Colonic mucosa (tissue), 4 donors: ENCODE data around the gene PACC1. TPM values are rescaled to one million over a fixed set of nuclear protein-coding genes. Genes with fewer than 3 reads are reported as not detected.

Experiments
- DNase-seq: peaks from one replicate; pipeline ENCODE4 v3.0.0-alpha.2; 2020
- H3K27ac ChIP-seq: fragments of 200-600 bp; one replicate; pipeline ENCODE4 v1.8.0; 2021
- H3K27me3 ChIP-seq: fragments of 200-600 bp; one replicate; pipeline ENCODE4 v1.8.0; 2021
- H3K36me3 ChIP-seq: fragments of 200-600 bp; one replicate; pipeline ENCODE4 v1.8.0; 2021
- H3K4me1 ChIP-seq: fragments of 200-600 bp; one replicate; pipeline ENCODE4 v1.8.0; 2021; ENCODE audit warnings: mild to moderate bottlenecking
- H3K4me3 ChIP-seq: fragments of 200-600 bp; one replicate; pipeline ENCODE4 v1.8.0; 2021
- H3K9ac ChIP-seq, 2 donors: one replicate each; pipeline ENCODE4 v1.7.0; 2013; ENCODE audit warnings: control low read depth in 2 of 2, low read depth in 2 of 2, low read length in 2 of 2
- H3K9me3 ChIP-seq: fragments of 200-600 bp; one replicate; pipeline ENCODE4 v1.8.0; 2021
- CTCF ChIP-seq: fragments of 200-600 bp; IDR thresholded peaks from one replicate; pipeline ENCODE4 v1.8.0; 2022; ENCODE audit warnings: antibody characterized with exemption, mild to moderate bottlenecking
- intact Hi-C: fragments of 100-400 bp; cut with DNase I; formaldehyde crosslinking; loops from one replicate; pipeline ENCODE4 v1.14.1; 2022
- total RNA-seq, 2 donors: library from RNA; stranded (reverse); fragmentation: NEBNext Ultra II Directional in 1 of 2; extraction: Animal tissue kit (Norgen Biotek cat#: 25700) in 1 of 2; gene quantifications; one replicate each; pipeline ENCODE4 v1.2.1, GENCODE V29; 2021
- donor health status: healthy.
- donor health status: DM: no; HTN: no; CAD: no.
- donor health status: DM: no; HTN: no; CAD: no.

The PACC1 gene
- total RNA-seq, 2 donors from 2014 or later: 2.6 to 3.1 TPM

- Histone ChIP-seq H3K9me3 (no peaks in the 10 kb centered on the region), H3K9ac (no peak overlapping the region), H3K36me3 (no peaks in the 10 kb centered on the region), H3K27ac (no peak overlapping the region), H3K27me3 (no peaks in the 10 kb centered on the region), H3K4me1 (no peaks in the 10 kb centered on the region), H3K4me3 (no peak overlapping the region)
- DNase-seq: no peak
- no peak for TF ChIP-seq CTCF
- intact Hi-C loops: no loop called here
Observed at GRCh38 chr1:212346601-212347000, 68.1 kb downstream of the PACC1 start.

GRCh38 chr1:212344905-212345304 is 69.8 kb downstream of the PACC1 start:
- H3K36me3 ChIP-seq: no peaks in the 10 kb centered on the region
- no peaks in the 10 kb centered on the region for H3K9me3 ChIP-seq
- no peaks in the 10 kb centered on the region for H3K27me3 ChIP-seq
- no peaks in the 10 kb centered on the region for H3K4me1 ChIP-seq
- no peak for TF ChIP-seq CTCF
- intact Hi-C loops: no loop called here
- no peak for DNase-seq
- no peak overlapping the region for H3K27ac ChIP-seq
- no peak overlapping the region for H3K4me3 ChIP-seq
- H3K9ac ChIP-seq: no peak overlapping the region

- Histone ChIP-seq H3K36me3 (no peaks in the 10 kb centered on the region), H3K4me3 (no peak overlapping the region), H3K9ac (no peak overlapping the region), H3K4me1 (no peaks in the 10 kb centered on the region), H3K9me3 (no peaks in the 10 kb centered on the region), H3K27ac (no peak overlapping the region), H3K27me3 (no peaks in the 10 kb centered on the region)
- no peak for DNase-seq
- intact Hi-C loops: no loop called here
- no peak for TF ChIP-seq CTCF
Observed at GRCh38 chr1:212341090-212341489, 73.6 kb downstream of the PACC1 start.

- H3K27me3 ChIP-seq: no peaks in the 10 kb centered on the region
- no peaks in the 10 kb centered on the region for H3K9me3 ChIP-seq
- H3K4me3 ChIP-seq: no peak overlapping the region
- H3K9ac ChIP-seq: no peak overlapping the region
- no peak for TF ChIP-seq CTCF
- no peaks in the 10 kb centered on the region for H3K36me3 ChIP-seq
- H3K27ac ChIP-seq: no peak overlapping the region
- no peak for DNase-seq
- intact Hi-C loops: no loop called here
- no peaks in the 10 kb centered on the region for H3K4me1 ChIP-seq
Observed at GRCh38 chr1:212329105-212329504, 85.6 kb downstream of the PACC1 start.

GRCh38 chr1:212328248-212328647 is 86.4 kb downstream of the PACC1 start:
- no peaks in the 10 kb centered on the region for H3K9me3 ChIP-seq
- H3K27me3 ChIP-seq: no peaks in the 10 kb centered on the region
- no peak for TF ChIP-seq CTCF
- H3K4me3 ChIP-seq: no peak overlapping the region
- no peak for DNase-seq
- H3K9ac ChIP-seq: no peak overlapping the region
- no peaks in the 10 kb centered on the region for H3K36me3 ChIP-seq
- no peak overlapping the region for H3K27ac ChIP-seq
- intact Hi-C loops: no loop called here
- no peaks in the 10 kb centered on the region for H3K4me1 ChIP-seq

- DNase-seq: no peak
- H3K27ac ChIP-seq: no peak overlapping the region
- intact Hi-C loops: no loop called here
- H3K9me3 ChIP-seq: no peaks in the 10 kb centered on the region
- no peaks in the 10 kb centered on the region for H3K36me3 ChIP-seq
- H3K9ac ChIP-seq: no peak overlapping the region
- no peaks in the 10 kb centered on the region for H3K27me3 ChIP-seq
- H3K4me3 ChIP-seq: no peak overlapping the region
- H3K4me1 ChIP-seq: no peaks in the 10 kb centered on the region
- TF ChIP-seq CTCF: no peak
Observed at GRCh38 chr1:212326541-212326940, 88.1 kb downstream of the PACC1 start.
